ENCODE measurements around the gene UBE2J2. TPM values are rescaled to one million over a fixed set of nuclear protein-coding genes. Genes with fewer than 3 reads are reported as not detected.

UBE2J2 gene
- total RNA-seq, 1 donor from 2014 or later, result 65.1 TPM

GRCh38 chr1:1278620-1279019 lies 5.0 kb upstream of the UBE2J2 start:
- no peak for DNase-seq (ENCODE audit: extremely low spot score, unreplicated experiment)
- no peak for TF ChIP-seq CTCF (IDR thresholded peaks at IDR 0.05)
- H3K9me3 Mint-ChIP-seq (ENCODE audit: unreplicated experiment), result no peaks in the 10 kb centered on the region
- H3K27me3 Mint-ChIP-seq (ENCODE audit: unreplicated experiment), result no peaks in the 10 kb centered on the region
- H3K4me1 Mint-ChIP-seq (ENCODE audit: unreplicated experiment), result no peaks in the 10 kb centered on the region
- no peak overlapping the region for H3K4me3 Mint-ChIP-seq (ENCODE audit: unreplicated experiment)
- no peaks in the 10 kb centered on the region for H3K36me3 Mint-ChIP-seq (ENCODE audit: unreplicated experiment)
- H3K27ac Mint-ChIP-seq (ENCODE audit: unreplicated experiment), result no peak overlapping the region

GRCh38 chr1:1275836-1276235 lies 2.2 kb upstream of the UBE2J2 start:
- Mint-ChIP-seq H3K9me3 (ENCODE audit: unreplicated experiment) (no peaks in the 10 kb centered on the region), H3K4me3 (ENCODE audit: unreplicated experiment) (peak overlapping the region; percentile 46), H3K27ac (ENCODE audit: unreplicated experiment) (no peak overlapping the region), H3K36me3 (ENCODE audit: unreplicated experiment) (peaks cover 5% of the 10 kb centered on the region), H3K4me1 (ENCODE audit: unreplicated experiment) (peaks cover 18% of the 10 kb centered on the region), H3K27me3 (ENCODE audit: unreplicated experiment) (no peaks in the 10 kb centered on the region)
- no peak for DNase-seq (ENCODE audit: extremely low spot score, unreplicated experiment)
- no peak for TF ChIP-seq CTCF (IDR thresholded peaks at IDR 0.05)

GRCh38 chr1:1274931-1275431 lies 1.3 kb upstream of the UBE2J2 start:
- no peak for TF ChIP-seq CTCF (IDR thresholded peaks at IDR 0.05)
- peak overlapping the region; percentile 31 for H3K27ac Mint-ChIP-seq (ENCODE audit: unreplicated experiment)

GRCh38 chr1:1274299-1274930 lies 761 bp upstream of the UBE2J2 start:
- peak overlapping the region; percentile 31 for H3K27ac Mint-ChIP-seq (ENCODE audit: unreplicated experiment)
- peak overlapping the region; percentile 65 for H3K4me3 Mint-ChIP-seq (ENCODE audit: unreplicated experiment)
- peaks cover 29% of the 10 kb centered on the region for H3K4me1 Mint-ChIP-seq (ENCODE audit: unreplicated experiment)
- no peaks in the 10 kb centered on the region for H3K9me3 Mint-ChIP-seq (ENCODE audit: unreplicated experiment)
- no peak for DNase-seq (ENCODE audit: extremely low spot score, unreplicated experiment)
- H3K27me3 Mint-ChIP-seq (ENCODE audit: unreplicated experiment), result no peaks in the 10 kb centered on the region
- no peak for TF ChIP-seq CTCF (IDR thresholded peaks at IDR 0.05)
- H3K36me3 Mint-ChIP-seq (ENCODE audit: unreplicated experiment), result peaks cover 5% of the 10 kb centered on the region

More at GRCh38 chr1:1274931-1275431, 1.3 kb upstream of the UBE2J2 start:
- Mint-ChIP-seq H3K9me3 (ENCODE audit: unreplicated experiment) (no peaks in the 10 kb centered on the region), H3K4me1 (ENCODE audit: unreplicated experiment) (peaks cover 26% of the 10 kb centered on the region), H3K36me3 (ENCODE audit: unreplicated experiment) (peaks cover 5% of the 10 kb centered on the region), H3K4me3 (ENCODE audit: unreplicated experiment) (peak overlapping the region; percentile 65), H3K27me3 (ENCODE audit: unreplicated experiment) (no peaks in the 10 kb centered on the region)
- no peak for DNase-seq (ENCODE audit: extremely low spot score, unreplicated experiment)

GRCh38 chr1:1273209-1273511 lies 494 bp downstream of the UBE2J2 start:
- no peak for DNase-seq (ENCODE audit: extremely low spot score, unreplicated experiment)
- Mint-ChIP-seq H3K36me3 (ENCODE audit: unreplicated experiment) (peaks cover 5% of the 10 kb centered on the region), H3K9me3 (ENCODE audit: unreplicated experiment) (no peaks in the 10 kb centered on the region), H3K27me3 (ENCODE audit: unreplicated experiment) (no peaks in the 10 kb centered on the region), H3K4me1 (ENCODE audit: unreplicated experiment) (peaks cover 29% of the 10 kb centered on the region), H3K27ac (ENCODE audit: unreplicated experiment) (peak overlapping the region; percentile 79), H3K4me3 (ENCODE audit: unreplicated experiment) (peak overlapping the region; percentile 83)
- no peak for TF ChIP-seq CTCF (IDR thresholded peaks at IDR 0.05)

All from osteocyte (in vitro differentiated cells).